HG02678 (cell line): ENCODE data around the gene GPRASP2.
"Not testable (repeated sequence)": the region's sequence is repeated elsewhere in the genome, so short reads cannot be mapped to it uniquely, and the experiment has no call there.

Source experiments
- ATAC-seq: cut with Tn5 transposase; IDR thresholded peaks from one replicate; pipeline ENCODE4 v1.9.1; 2021; ENCODE audit warnings: mild to moderate bottlenecking, moderate library complexity; ENCODE audit not compliant: unreplicated experiment

GPRASP2 gene

GRCh38 chrX:102712216-102712966, at the start of gene GPRASP2:
GPRASP2 (plus strand) TSS chrX:102712448; CDS start chrX:102714870, 2,422 bp downstream.
- ATAC-seq, result no peak

DNA sequence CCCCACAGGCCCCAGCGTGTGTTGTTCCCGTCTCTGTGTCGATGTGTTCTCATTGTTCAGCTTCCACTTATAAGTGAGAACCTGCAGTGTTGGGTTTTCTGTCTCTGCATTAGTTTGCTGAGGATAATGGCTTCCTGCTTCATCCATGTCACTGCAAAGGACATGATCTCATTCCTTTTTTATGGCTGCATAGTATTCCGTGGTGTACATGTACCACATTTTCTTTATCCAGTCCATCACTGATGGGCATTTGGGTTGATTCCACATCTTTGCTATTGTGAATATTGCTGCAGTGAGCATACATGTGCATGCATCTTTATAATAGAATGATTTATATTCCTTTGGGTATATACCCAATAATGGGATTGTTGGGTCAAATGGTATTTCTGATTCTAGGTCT, 48.4 kb upstream of the GPRASP2 start:
- not testable (repeated sequence) for ATAC-seq

GRCh38 chrX:102667034-102667433, 45.2 kb upstream of the GPRASP2 start:
- ATAC-seq, result not testable (repeated sequence)

DNA sequence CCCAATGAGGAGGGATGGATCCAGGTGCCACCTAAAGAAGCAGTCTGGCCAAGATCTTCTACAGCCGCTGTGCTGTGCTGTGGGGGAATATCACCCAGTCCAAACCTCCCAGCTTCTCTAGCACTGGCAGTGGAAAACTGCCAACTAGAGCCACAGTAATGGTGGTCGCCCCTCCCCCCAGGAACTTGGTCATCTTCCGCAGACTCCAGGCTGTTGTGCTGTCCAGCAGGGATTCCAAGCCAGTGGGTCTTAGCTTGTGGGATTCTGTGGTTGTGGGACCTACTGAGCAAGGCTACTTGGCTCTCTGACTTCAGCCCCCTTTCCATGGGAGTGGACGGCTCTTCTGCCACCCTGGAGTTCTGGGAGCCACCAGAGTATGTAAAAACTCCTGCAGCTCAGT, 42.7 kb upstream of the GPRASP2 start:
- no peak for ATAC-seq

GRCh38 chrX:102672856-102673255, 39.4 kb upstream of the GPRASP2 start:
- ATAC-seq, result no peak

DNA sequence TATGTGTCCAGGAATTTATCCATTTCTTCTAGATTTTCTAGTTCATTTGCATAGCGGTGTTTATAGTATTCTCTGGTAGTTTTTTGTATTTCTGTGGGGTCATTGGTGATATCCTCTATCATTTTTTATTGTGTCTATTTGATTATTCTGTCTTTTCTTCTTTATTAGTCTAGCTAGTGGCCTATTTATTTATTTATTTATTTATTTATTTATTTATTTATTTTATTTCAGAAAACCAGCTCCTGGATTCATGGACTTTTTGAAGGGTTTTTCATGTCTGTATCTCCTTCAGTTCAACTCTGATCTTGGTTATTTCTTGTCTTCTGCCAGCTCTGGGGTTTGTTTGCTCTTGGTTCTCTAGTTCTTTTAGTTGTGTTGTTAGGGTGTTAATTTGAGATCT, 34.8 kb upstream of the GPRASP2 start:
- not testable (repeated sequence) for ATAC-seq

DNA sequence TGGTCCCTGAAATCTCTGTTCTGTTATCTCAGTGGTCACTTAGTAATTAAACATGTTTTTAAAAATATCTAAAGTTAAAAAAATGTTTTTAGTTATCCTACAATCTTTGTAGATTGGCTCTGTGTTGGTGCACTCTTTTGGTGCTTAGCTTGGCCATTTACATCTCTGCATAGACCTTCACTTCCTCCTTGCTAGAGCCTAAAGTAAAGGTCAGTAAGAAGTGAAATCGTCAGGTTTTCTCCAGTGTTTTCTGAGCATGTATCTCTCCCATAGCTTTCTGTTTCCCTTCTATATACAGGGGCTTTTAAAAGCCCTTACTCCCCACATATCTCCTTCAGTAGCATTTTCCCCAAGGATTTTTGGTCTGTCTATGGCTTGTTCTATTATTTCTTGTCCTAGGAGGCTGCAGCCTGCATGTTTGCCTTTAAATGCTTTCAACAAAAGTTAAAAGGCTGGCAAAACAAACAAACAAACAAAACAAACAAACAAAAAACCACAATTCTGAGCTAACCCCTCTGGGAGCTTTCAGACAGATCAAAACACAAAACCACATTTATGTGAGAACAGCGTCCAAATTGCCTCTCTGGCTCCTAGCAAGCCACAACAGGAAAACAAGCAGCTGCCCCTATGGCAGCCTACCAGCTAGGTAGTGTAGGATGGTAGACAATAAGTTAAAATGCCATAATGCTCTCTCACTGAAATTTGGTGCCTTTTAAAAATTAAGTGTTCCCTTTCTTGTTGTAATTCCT, 27.3 kb upstream of the GPRASP2 start:
- ATAC-seq, result no peak

GRCh38 chrX:102694749-102695148, 17.5 kb upstream of the GPRASP2 start:
- ATAC-seq, result no peak

DNA sequence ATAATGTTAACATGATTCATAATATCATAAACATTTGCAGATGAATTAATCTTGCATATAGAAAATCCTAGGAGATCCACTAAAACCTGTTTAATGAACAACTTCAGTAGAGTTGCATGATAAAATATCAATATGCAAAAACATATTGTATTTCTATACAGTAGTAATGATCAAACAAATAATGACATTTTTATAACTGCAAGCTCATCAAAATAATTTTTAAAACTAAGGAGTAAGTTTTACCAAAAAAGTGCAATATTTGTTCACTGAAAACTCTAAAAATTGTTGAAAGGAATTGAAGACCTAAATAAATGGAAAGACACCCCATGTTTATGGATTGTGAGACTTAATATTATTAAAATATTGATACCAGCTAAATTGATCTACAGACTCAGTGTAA, 15.9 kb upstream of the GPRASP2 start:
- ATAC-seq, result no peak

GRCh38 chrX:102697494-102697893, 14.8 kb upstream of the GPRASP2 start:
- no peak for ATAC-seq

- no peak for ATAC-seq
Measured at GRCh38 chrX:102708900-102709299, 3.3 kb upstream of the GPRASP2 start.

GRCh38 chrX:102711872-102712215, 404 bp upstream of the GPRASP2 start:
- no peak for ATAC-seq

DNA sequence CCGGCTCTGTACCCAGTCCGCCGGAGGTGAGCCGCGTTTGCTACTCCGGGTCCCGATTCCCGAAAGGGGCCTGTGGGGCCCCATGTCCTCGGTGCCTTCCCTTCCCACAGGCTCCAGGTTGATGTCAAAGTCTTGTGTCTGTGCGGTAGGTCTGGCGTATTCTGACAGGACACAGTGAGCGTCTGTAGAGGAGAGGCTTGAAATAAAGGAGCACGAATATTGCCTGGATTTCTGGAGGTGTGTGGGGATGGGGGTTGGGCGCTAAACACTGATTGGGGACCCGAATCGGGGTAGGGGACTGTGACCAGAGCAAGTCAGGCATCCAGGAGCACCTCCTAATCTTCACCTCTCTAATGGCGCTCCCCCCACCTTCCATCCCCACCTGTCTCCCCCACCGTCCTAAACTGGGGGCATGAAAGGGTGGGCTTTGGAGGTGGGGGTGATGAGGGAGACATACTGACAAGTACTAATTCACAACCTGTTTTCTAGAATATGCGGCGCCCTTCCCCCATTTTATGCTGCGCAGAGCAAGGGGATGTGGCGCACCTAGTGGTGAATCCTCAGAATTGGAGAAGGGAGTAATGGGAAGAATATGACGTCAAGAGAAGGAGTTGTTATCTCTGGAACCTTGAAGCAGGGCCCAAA, 855 bp downstream of the GPRASP2 start:
- ATAC-seq, result no peak

DNA sequence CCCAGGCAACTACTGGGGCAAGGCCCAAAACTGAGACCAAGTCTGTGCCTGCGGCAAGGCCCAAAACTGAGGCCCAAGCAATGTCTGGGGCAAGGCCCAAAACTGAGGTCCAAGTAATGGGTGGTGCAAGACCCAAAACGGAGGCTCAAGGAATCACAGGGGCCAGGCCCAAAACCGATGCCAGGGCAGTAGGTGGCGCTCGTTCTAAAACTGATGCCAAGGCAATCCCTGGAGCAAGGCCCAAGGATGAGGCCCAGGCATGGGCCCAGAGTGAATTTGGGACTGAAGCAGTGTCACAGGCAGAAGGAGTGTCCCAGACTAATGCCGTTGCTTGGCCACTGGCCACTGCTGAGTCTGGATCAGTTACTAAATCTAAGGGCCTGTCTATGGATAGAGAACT, 2.7 kb downstream of the GPRASP2 start:
- no peak for ATAC-seq

DNA sequence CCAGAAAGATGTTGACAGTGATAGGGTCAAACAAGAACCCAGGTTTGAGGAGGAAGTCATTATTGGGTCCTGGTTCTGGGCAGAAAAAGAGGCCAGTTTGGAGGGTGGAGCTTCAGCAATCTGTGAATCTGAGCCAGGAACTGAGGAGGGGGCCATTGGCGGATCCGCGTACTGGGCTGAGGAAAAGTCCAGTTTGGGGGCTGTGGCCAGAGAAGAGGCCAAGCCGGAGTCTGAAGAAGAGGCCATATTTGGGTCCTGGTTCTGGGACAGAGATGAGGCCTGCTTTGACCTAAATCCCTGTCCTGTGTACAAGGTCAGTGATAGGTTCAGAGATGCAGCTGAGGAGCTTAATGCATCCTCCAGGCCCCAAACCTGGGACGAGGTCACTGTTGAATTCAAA, 3.7 kb downstream of the GPRASP2 start:
- no peak for ATAC-seq

DNA sequence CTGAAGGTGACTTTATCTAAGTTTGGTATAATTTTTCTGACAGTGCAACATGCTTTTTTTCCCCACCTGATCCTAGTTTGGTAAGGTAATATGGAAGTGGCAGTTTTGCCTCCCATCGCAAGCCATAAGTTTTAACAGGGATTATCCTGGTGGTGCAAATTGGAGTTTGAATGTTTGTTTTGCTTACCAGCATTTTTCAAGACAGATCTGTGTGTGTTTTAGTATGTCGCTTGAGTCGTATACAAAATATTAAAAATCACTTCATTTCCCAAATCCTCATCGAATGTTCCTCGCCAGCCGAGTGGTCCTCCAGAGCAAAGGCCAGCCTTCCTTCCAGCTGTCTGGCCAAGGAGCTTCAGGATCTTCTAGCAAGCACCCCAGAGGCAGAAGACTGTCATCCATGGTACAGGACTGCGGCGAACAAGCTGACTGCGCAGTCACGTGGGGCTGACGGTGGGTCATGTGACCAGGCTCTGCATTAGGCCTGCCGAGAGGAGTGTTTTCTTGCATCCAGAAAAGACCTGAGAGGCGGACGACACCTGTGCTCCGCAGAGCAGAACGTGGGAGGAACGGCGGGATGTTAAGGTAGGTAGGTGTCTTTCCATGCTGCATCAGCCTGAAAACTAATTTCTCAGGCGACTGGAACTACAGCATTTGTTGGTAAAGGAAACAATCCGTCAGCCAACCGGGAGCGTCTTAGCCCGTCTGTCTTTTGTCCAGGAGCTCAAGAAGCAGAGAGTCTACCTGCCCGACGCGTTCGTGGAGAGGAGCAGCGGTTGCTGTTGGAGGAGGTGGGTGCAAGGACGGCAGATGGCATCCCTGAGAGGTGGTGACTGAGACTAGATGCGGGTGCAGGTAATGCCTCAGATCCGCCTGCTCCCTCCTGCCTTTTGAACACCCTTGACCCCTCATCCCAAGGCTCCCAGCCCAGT, 8.3 kb downstream of the GPRASP2 start, which contains the start of gene GPRASP3:
TSS of gene GPRASP3 (plus strand) at position 507 of the 932 bp plus-strand sequence. CDS start 28,253 bp downstream, outside the sequence.
- ATAC-seq, result peak; percentile 100

DNA sequence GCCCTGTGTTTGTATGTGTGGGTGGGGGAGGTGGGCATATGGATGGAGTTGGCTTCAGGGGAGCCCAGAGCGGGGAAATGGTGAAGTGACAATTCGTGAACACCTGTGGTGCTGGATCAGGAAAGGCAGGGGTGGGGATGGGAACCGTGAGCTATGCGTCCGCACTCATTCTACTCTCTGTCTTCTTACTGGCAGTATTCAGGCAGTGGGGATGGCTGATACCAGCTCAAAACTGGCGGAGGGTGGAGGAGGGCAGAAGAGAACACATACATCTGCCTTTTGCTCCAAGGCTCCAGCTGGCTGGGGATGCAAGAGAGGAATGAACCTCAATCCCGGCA, 8.9 kb downstream of the GPRASP2 start:
- ATAC-seq, result not testable (repeated sequence)

- no peak for ATAC-seq
Measured at GRCh38 chrX:102723456-102723855, 11.2 kb downstream of the GPRASP2 start.

DNA sequence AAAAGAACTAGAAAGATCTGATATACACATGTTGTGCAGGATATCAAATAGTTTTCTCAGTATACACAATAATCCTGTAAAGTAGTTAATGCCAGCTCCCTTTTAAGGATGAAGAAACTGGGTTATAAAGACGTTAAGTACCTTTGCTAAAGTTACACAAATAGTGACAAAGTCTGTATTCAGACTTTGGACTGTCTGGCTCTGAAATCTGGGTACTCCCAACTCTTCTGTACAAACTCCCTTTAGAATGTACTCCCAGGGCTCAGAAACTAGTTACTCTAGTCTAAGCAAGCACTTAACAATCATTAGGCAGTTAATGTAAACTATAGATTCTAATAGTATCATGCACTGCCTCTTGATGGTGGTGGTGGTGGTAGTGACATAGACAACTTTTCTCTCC, 15.5 kb downstream of the GPRASP2 start:
- no peak for ATAC-seq

GRCh38 chrX:102728646-102729045, 16.4 kb downstream of the GPRASP2 start:
- ATAC-seq, result no peak

GRCh38 chrX:102739657-102740056, 27.4 kb downstream of the GPRASP2 start:
- no peak for ATAC-seq
